Stimulated activated CD8-positive, alpha-beta memory T cell treated with anti-CD3 and anti-CD28 coated beads, Interleukin-2, amount 100 ng/mL, for 1 hour (primary cell): Measurements from ENCODE around the gene MAPKBP1.

Experiments
- DNase-seq, 2 donors: peaks; one replicate each; pipeline ENCODE4 v3.0.0-alpha.2; 2020; ENCODE audit warnings: low read depth in 2 of 2

MAPKBP1 gene

GRCh38 chr15:41866872-41867579, 92.7 kb downstream of the MAPKBP1 start:
- DNase-seq = no peak

GRCh38 chr15:41868321-41868720, 94.0 kb downstream of the MAPKBP1 start:
- no peak for DNase-seq

GRCh38 chr15:41869770-41870688, 95.7 kb downstream of the MAPKBP1 start:
- no peak for DNase-seq

GRCh38 chr15:41870689-41871081, 96.4 kb downstream of the MAPKBP1 start:
- DNase-seq = peak in 1 of 2 donors; percentile 15

GRCh38 chr15:41871175-41871905, 97.1 kb downstream of the MAPKBP1 start:
- no peak for DNase-seq

- DNase-seq = no peak
These were observed 98.0 kb downstream of the MAPKBP1 start for GRCh38 chr15:41872166-41872747.

- no peak for DNase-seq
These were observed 99.4 kb downstream of the MAPKBP1 start for GRCh38 chr15:41873711-41874110.

GRCh38 chr15:41874736-41875135, 100.5 kb downstream of the MAPKBP1 start:
- no peak for DNase-seq

- no peak for DNase-seq
These were observed 101.7 kb downstream of the MAPKBP1 start for GRCh38 chr15:41876007-41876406.

- no peak for DNase-seq
These were observed 102.4 kb downstream of the MAPKBP1 start for GRCh38 chr15:41876689-41877088.
